Fibroblast of villous mesenchyme (primary cell): ENCODE measurements around the gene HOXA11. TPM values are rescaled to one million over a fixed set of nuclear protein-coding genes. Genes with fewer than 3 reads are reported as not detected.

ENCODE experiments used
- DNase-seq: peaks from one replicate; pipeline ENCODE4 v3.0.0-alpha.2; 2010; ENCODE audit warnings: low read depth
- H3K4me3 ChIP-seq: 2 replicates; pipeline ENCODE4 v1.5.1; 2011; ENCODE audit warnings: low read depth, mild to moderate bottlenecking, low read length
- CTCF ChIP-seq: IDR thresholded peaks from 2 replicates; pipeline ENCODE4 v1.5.1; 2012; ENCODE audit warnings: low read depth, mild to moderate bottlenecking, low read length; ENCODE audit not compliant: insufficient read depth
- total RNA-seq: library from RNA; depleted of rRNA; stranded (reverse); fragments of >200 nt; gene quantifications from 2 replicates; pipeline ENCODE4 v1.2.3, GENCODE V29; 2012

Gene HOXA11
- total RNA-seq, 1 donor: 47.1 TPM

- no peak for TF ChIP-seq CTCF
- no peak overlapping the region for H3K4me3 ChIP-seq
- no peak for DNase-seq
These were observed 25.5 kb downstream of the HOXA11 start for GRCh38 chr7:27159266-27160144.

- TF ChIP-seq CTCF: no peak
- no peak for DNase-seq
These were observed 26.4 kb downstream of the HOXA11 start for GRCh38 chr7:27158436-27159265.

GRCh38 chr7:27157702-27158431 lies 27.2 kb downstream of the HOXA11 start:
- H3K4me3 ChIP-seq: no peak overlapping the region
- no peak for DNase-seq
- TF ChIP-seq CTCF: no peak

More at GRCh38 chr7:27158436-27159265, 26.4 kb downstream of the HOXA11 start:
- H3K4me3 ChIP-seq: no peak overlapping the region

- DNase-seq: peak; percentile 16
- peak overlapping the region; percentile 60 for H3K4me3 ChIP-seq
- TF ChIP-seq CTCF: no peak
These were observed 27.9 kb downstream of the HOXA11 start for GRCh38 chr7:27156916-27157701.

- H3K4me3 ChIP-seq: peak within 1 kb of the TSS; percentile 60
- no peak for TF ChIP-seq CTCF
- peak; percentile 75 for DNase-seq
These were observed 28.5 kb downstream of the HOXA11 start, which contains the start of gene HOXA7 for GRCh38 chr7:27156508-27156898. HOXA7 (minus strand) TSS chr7:27156675; CDS start chr7:27156545, 130 bp downstream.
